HG03558 (cell line): ENCODE measurements around the gene RHOB.

ENCODE experiments used
- ATAC-seq: cut with Tn5 transposase; IDR thresholded peaks from one replicate; pipeline ENCODE4 v1.9.1; 2021; ENCODE audit warnings: moderate number of reproducible peaks; ENCODE audit not compliant: unreplicated experiment; ENCODE audit errors: extremely low read depth

Gene RHOB

DNA sequence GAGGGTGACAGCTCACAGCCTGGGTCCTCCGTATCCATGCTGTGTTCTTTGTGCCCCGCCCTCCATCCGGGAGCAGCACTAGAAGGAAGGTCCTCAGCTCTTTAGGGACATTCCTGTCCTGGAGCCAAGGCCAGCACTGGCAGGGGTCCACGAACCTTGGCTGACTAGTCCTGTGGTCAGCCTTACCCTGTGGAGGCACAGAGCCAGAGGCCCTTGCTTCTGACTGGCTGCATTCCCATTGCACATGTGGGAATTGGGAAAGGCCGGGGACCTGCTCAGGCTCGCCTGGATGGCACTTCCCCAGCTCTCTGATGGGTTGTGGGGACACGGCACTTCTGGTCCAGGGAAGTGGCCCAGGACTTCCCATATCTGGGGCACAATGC, 24.9 kb upstream of the RHOB start:
- no peak for ATAC-seq

- ATAC-seq, result no peak
These were observed 24.2 kb upstream of the RHOB start for GRCh38 chr2:20422402-20423271.

GRCh38 chr2:20423359-20423758, 23.5 kb upstream of the RHOB start:
- ATAC-seq, result no peak

- no peak for ATAC-seq
These were observed 23.0 kb upstream of the RHOB start for GRCh38 chr2:20423847-20424246.

DNA sequence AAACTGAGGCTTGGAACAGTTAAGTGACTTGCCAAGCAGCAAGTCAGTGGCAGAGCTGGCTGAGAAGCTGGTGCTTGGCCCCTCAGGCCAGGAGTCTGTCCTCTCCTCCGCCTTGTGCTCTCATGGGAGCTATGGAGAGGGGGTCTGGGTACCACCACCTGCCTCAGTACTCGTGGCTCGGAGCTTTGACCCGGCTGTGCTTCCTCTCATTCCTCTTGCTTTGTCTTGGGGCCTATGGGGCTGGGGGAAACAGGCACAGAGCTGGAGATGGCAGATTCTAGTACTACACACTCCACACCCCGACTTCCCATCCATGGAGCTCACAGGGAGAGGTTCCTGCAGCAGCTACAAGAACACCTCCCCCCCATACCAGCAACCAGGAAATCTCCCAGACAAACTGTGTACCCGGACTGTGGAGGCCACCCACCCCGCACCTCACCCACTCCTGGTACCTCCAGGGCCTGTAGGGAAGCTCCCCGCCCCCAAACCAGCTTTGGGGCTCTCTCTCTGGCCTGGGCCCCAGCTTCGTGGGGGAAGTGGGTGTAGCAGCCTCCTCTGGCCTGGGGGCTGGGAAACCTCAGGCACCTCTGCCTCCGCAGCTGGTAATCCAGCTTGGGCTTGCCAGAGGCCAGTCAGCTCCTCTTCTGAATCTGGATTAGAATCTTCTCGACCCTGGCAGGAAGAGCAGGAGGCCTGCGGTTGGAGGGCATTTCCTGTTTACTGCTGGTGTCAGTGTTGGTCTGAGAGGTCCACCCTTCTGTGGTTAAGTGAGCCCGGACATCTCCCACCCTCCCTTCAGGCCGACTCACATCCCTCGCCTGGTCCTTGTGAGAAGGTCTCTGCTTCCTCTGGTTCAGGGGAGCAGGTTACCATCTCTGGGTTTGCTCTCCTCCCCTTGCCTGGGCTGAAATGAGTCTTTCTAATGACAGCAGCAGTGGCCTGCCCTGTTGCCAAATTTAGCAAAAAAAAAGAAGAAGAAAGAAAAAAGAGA, 22.3 kb upstream of the RHOB start:
- no peak for ATAC-seq

DNA sequence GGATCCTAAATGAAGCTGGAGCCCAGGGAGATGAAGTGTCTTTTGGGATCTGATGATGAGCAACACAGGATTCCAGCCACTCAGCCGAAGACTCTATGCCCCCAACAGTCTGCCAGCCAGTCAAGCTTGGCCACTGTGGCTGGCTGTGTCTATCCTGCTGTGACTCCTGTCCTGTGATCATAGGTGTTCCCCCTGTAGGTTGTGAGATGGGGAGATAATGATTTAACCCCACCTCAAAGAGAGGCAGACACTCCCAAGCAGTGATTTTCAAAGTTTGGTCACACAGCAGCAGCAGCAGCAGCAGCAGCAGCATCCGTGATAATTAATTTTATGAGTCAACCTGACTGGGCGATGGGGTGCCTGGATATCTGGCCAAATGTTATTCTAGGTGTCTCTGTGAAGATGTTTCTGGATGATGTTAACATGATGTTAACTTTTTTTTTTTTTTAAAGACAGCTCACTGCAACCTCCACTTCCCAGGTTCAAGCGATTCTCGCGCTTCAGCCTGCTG, 21.4 kb upstream of the RHOB start:
- ATAC-seq, result no peak

GRCh38 chr2:20425884-20426283, 21.0 kb upstream of the RHOB start:
- no peak for ATAC-seq

GRCh38 chr2:20427931-20428526, 18.8 kb upstream of the RHOB start:
- no peak for ATAC-seq

GRCh38 chr2:20428717-20429490, 18.0 kb upstream of the RHOB start:
- no peak for ATAC-seq

- no peak for ATAC-seq
These were observed 17.3 kb upstream of the RHOB start for GRCh38 chr2:20429528-20429927.

DNA sequence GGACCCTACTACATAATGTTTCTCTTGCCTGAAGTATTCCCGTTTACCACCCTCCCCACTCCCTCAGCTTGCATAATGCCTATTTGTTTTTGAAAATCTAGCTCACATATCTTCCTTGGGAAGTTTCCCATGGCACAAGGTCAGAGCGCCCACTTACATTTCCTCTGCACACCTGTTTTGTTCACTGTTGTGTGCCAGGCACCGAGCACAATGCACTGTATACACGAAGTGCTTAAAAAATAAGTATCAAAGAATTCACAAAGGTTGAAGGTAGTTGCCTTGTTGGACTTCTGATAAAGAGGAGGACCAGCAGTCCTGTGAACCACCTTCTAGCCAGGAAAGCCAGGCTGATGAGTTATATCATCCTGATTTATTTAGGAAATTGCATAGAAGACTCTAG, 16.8 kb upstream of the RHOB start:
- ATAC-seq, result no peak

- no peak for ATAC-seq
These were observed 16.2 kb upstream of the RHOB start for GRCh38 chr2:20430461-20431300.

- ATAC-seq, result no peak
These were observed 15.6 kb upstream of the RHOB start for GRCh38 chr2:20431301-20431698.

GRCh38 chr2:20431772-20432171, 15.1 kb upstream of the RHOB start:
- ATAC-seq, result no peak

DNA sequence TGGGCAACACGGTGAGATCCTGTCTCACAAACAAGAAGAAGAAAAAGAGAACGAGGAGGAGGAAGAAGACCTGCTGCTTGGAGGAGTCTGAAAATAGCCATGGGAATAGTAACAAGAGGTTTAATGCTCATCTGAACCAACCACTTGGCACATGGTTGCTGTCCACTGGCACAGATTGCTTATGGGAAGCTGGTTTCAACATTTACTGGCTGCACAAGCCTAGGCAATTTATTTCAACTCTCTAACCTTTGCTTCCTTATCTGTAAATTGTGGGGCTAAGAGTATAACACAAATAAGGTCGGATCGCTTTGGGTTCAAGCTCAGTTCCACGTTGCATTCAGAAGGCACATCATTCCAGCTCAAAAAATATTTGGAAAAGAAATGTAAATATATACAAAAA, 14.2 kb upstream of the RHOB start:
- ATAC-seq, result no peak

DNA sequence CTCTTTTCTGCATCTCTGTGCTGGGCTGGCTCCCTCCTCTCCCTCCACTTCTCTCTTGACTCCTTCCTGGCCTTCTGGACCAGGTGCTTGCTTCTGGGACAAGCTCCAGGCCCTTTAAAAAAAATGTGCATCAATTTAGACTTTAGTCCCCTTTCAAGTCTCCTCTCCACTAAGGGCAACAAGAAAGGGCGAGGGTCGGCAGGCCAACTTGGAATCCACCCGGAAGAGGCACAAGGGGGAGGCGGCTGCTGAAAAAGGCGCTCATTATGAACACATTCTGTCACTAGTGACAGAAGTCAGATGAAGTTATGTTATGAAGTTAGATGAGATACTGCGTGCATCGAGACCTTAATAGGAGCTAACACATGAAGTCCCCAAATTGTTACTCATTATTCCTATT, 13.6 kb upstream of the RHOB start:
- no peak for ATAC-seq

- no peak for ATAC-seq
These were observed 12.8 kb upstream of the RHOB start for GRCh38 chr2:20433946-20434553.

- no peak for ATAC-seq
These were observed 12.1 kb upstream of the RHOB start for GRCh38 chr2:20434588-20435294.
